Skeletal muscle satellite cell (primary cell): ENCODE results near the gene UPF3A.

Experiments
- H3K27me3 ChIP-seq: 2 replicates; pipeline ENCODE4 v1.7.0; 2013; ENCODE audit warnings: low read length; ENCODE audit not compliant: control insufficient read depth, insufficient read depth
- H3K36me3 ChIP-seq: 2 replicates; pipeline ENCODE4 v1.7.0; 2013; ENCODE audit warnings: mild to moderate bottlenecking, control low read depth, low read length; ENCODE audit not compliant: insufficient read depth
- H3K4me1 ChIP-seq: 2 replicates; pipeline ENCODE4 v1.7.0; 2013; ENCODE audit warnings: low read length; ENCODE audit not compliant: control insufficient read depth, insufficient read depth
- H3K4me2 ChIP-seq: 2 replicates; pipeline ENCODE4 v1.7.0; 2013; ENCODE audit warnings: mild to moderate bottlenecking, low read length
- H3K4me3 ChIP-seq: 2 replicates; pipeline ENCODE4 v1.7.0; 2013; ENCODE audit warnings: low read length
- H3K9ac ChIP-seq: 2 replicates; pipeline ENCODE4 v1.7.0; 2013; ENCODE audit warnings: mild to moderate bottlenecking, low read depth, low read length, moderate library complexity
- H3K9me3 ChIP-seq: replicated peaks from 2 replicates; pipeline ENCODE4 v1.7.0; 2013; ENCODE audit warnings: mild to moderate bottlenecking, control low read depth, low read length

Gene UPF3A

DNA sequence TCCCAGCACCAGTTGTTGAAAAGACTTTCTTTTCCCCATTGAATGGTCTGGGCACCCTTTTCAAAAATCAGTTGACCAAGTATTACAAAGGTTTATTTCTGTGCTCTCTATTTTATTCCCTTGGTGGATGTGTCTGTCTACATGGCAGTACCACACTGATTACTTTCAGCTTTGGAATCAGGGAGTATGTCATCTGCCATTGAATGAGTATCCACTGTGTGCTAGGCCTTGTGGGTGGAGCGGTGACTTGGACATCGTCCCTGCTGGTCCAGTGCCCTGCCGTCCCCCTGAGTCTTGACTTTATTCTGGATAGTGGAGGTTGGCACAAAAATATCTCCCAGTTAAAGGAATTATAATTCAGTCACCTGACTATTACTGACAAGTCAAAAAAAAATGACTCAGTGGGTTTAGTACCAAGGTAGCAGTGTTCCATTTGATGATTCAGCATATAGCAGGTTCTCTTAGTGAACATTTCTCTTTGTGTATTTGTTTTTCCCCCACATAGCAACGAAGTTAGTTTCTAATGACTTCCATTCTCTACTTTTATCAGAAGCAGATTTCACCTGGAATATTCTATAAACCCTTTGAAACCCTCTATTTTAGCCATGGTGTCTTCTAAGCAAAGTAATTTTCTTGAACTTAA is 3.9 kb downstream of the UPF3A start:
- peak overlapping the region; percentile 2 for H3K4me2 ChIP-seq
- no peak overlapping the region for H3K9ac ChIP-seq
- no peaks in the 10 kb centered on the region for H3K9me3 ChIP-seq
- H3K4me1 ChIP-seq = peaks cover 26% of the 10 kb centered on the region
- H3K4me3 ChIP-seq = peak overlapping the region; percentile 2
- peaks cover 58% of the 10 kb centered on the region for H3K36me3 ChIP-seq
- H3K27me3 ChIP-seq = no peaks in the 10 kb centered on the region

DNA sequence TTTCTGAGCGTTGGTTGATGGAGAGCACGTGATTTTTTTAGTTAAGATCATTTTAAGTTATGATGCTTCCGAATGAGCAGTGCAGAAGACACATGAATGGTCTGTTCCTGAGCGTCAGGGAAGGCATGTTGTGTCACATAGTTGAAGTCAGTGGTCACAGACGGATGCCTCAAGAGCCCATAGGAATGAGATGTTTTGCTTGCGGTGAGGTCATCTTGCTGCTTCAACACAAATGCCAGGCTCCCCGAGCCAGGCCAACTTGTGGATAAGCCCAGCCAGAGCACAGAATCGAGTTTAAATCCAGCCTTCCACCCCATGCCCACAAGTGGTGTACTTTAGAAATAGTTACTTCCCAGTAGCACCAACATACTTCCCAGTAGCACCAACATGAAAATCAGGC is 5.4 kb downstream of the UPF3A start:
- Histone ChIP-seq H3K4me3 (no peak overlapping the region), H3K9ac (no peak overlapping the region), H3K27me3 (no peaks in the 10 kb centered on the region), H3K36me3 (peaks cover 68% of the 10 kb centered on the region), H3K4me2 (no peak overlapping the region), H3K4me1 (peaks cover 18% of the 10 kb centered on the region), H3K9me3 (no peaks in the 10 kb centered on the region)

DNA sequence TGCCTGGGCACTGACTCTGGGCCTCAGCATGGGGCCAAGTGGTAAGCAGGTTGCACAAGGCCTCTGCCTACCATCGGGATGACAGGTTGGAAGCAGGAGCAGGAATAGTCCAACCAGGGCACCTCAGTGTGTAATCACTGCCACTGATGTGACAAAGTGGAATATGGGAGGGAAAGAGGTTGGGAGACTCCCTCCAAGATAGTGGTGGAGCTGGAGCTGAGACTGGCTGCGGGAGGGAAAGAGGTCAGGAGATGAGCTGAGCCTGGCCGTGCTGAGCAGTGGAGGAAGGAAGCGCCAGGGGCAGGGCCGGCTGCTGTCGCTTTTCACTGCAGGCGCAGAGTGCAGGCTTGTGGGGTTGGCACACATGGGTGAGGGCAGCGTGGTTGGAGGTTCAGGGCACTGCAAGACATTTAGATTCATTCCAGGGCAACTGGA is 6.8 kb downstream of the UPF3A start:
- no peak overlapping the region for H3K4me3 ChIP-seq
- H3K27me3 ChIP-seq = no peaks in the 10 kb centered on the region
- H3K36me3 ChIP-seq = peaks cover 77% of the 10 kb centered on the region

DNA sequence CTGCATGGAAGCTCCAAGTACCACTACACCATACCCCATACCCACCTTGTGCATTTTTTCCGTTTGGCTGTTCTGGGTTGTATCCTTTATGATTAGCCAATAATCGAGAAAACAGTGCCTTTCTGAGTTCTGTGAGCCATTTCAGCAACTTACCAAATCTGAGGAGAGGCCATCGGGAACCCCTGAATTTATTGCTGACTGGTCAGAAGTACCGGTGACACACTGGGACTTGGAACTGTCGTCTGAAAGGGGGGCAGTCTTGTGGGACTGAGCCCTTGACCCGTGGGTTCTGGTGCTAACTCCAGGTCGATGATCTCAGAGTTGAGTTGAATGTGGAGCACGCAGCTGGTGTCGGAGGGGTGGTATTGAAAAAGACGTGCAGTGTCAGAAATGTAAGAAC is 15.0 kb downstream of the UPF3A start:
- H3K4me3 ChIP-seq = no peak overlapping the region
- no peaks in the 10 kb centered on the region for H3K27me3 ChIP-seq
- no peaks in the 10 kb centered on the region for H3K9me3 ChIP-seq
- H3K4me1 ChIP-seq = peaks cover 9% of the 10 kb centered on the region
- no peak overlapping the region for H3K4me2 ChIP-seq
- no peak overlapping the region for H3K9ac ChIP-seq
- peaks cover 49% of the 10 kb centered on the region for H3K36me3 ChIP-seq

More for the DNA sequence above, 6.8 kb downstream of the UPF3A start:
- no peaks in the 10 kb centered on the region for H3K9me3 ChIP-seq
- no peak overlapping the region for H3K9ac ChIP-seq
- peaks cover 18% of the 10 kb centered on the region for H3K4me1 ChIP-seq
- no peak overlapping the region for H3K4me2 ChIP-seq

DNA sequence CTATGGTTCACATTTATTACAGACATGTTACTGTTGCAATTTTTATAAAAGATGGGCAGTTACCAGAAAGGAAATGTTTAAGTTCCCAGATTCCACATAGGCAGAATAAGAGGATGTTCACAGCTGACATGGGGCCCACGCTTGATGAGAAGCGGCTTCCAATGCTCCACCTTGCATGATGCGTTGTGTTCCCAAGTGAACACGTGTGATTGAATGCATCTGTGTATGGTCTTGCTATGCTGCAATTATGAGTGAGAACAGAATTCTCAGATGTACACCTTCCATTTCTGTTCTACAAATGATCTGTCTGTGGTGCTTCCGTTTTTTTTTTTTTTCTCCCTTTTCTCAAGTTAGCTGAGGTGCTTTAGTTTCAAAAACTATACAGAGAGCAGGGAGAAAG is 15.5 kb downstream of the UPF3A start:
- no peaks in the 10 kb centered on the region for H3K27me3 ChIP-seq
- peaks cover 9% of the 10 kb centered on the region for H3K4me1 ChIP-seq
- H3K4me2 ChIP-seq = no peak overlapping the region
- no peak overlapping the region for H3K9ac ChIP-seq
- H3K4me3 ChIP-seq = no peak overlapping the region
- H3K9me3 ChIP-seq = no peaks in the 10 kb centered on the region
- H3K36me3 ChIP-seq = peaks cover 47% of the 10 kb centered on the region

DNA sequence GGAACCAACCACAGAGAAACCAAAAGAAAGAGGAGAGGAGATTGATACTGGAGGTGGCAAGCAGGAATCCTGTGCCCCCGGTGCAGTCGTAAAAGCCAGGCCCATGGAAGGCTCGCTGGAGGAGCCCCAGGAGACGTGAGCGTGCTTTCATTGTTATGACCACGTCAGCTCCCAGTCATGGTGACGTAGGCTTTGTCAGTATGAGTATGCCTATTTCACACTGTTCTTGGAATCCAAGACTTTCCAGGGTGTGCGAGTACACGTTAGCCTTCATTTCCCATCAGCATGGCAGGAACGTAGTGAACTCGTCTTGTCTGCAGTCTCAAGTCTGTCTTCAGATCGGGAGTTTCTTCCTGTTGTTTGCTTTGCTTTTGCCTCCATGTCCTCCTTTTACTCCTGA is 17.5 kb downstream of the UPF3A start:
- Histone ChIP-seq H3K4me3 (no peak overlapping the region), H3K4me1 (peaks cover 9% of the 10 kb centered on the region), H3K9me3 (no peaks in the 10 kb centered on the region), H3K36me3 (peaks cover 52% of the 10 kb centered on the region), H3K4me2 (no peak overlapping the region), H3K27me3 (no peaks in the 10 kb centered on the region), H3K9ac (no peak overlapping the region)

DNA sequence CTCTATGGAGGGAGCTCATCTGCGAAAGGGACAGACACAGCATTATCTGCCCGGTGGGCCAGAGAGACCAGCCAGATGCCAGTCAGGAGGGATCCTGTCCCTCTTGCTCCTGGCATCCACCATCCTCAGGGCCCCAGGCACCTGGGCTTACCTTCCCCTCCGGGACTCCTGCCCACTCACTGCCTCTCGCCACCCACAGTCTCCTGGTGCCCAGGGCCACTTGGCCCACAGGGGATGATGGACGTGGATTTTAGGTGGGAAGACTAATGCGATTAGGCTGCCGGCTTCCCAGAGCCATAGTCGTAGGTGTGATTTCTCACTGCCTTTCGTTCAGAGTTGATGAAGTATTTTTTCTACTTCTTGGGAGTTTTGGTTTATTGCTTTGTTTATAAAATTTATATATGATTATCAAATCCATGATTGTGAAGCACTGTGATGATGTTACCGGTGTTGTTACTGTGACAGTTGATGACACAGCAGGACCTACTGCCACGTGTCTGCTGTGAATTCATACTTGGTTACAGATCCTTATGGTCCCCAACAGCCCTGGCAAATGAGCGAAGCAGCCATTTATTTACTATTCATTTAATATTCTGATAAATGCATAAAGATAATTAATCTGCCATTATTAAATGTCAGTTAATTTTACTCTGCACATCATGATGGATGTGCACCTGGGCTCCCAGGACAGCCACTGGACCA is 18.4 kb downstream of the UPF3A start:
- Histone ChIP-seq H3K9me3 (no peaks in the 10 kb centered on the region), H3K36me3 (peaks cover 57% of the 10 kb centered on the region), H3K4me1 (peaks cover 9% of the 10 kb centered on the region), H3K9ac (no peak overlapping the region), H3K4me3 (no peak overlapping the region), H3K4me2 (no peak overlapping the region), H3K27me3 (no peaks in the 10 kb centered on the region)

DNA sequence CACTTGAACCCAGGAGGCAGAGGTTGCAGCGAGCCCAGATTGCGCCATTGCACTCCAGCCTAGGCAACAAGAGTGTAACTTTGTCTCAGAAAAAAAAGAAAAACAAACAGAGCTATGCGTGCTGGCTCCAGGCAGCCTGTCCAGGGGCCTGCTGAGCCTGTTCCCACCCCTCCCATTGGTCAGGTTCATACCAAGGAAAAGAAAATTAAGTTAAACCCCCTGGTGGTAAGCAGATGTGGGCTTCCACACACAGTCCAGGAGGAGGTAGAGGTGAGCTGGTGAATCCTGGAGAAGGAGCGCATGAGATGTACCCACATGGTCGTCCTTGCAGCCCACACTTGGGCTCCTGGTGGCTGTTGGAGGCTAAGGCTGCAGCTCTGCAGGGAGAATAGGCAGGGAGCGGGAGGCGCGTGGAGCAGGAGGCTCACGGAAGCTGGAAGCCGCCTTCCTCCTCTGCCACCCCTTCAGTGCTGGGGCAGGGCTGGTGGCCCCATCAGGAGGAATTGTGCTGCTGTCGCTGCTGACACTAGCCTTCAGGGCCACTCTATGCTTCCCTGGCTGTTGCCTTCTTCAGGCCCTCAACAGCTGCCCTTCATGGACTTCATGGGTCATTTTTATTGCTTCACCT is 22.4 kb downstream of the UPF3A start:
- Histone ChIP-seq H3K36me3 (peaks cover 61% of the 10 kb centered on the region), H3K4me2 (no peak overlapping the region), H3K9me3 (no peaks in the 10 kb centered on the region), H3K27me3 (no peaks in the 10 kb centered on the region), H3K9ac (no peak overlapping the region), H3K4me3 (no peak overlapping the region), H3K4me1 (no peaks in the 10 kb centered on the region)

DNA sequence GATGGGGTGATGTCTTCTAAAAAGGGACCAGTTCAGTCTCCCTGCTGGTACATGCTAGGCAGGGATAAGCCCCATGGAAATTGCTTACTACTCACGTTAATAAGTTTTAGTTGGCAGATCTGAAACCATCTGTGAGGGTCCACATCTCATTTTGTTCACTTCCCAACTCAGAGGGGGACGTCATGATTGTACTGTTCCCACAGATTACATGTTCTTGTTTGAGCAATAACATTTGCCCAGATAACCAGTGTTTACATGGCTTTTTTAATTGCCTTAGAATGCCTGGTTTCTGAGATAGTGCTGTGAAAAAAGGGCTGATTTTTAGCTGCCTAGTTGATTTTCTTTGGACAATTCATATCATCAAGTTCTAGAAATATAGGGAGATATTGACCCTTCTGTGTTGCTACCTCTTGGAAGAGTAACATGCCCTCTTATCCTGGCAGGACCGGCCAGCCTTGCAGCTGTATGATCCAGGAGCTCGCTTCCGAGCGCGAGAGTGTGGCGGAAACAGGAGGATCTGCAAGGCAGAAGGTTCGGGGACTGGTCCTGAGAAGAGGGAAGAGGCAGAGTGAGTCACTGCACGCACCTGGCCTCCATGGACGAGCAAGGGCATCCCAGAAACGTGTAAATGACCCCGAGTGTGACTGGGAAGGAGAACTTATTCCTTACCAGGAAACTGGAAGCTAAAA is 23.1 kb downstream of the UPF3A start:
- Histone ChIP-seq H3K36me3 (peaks cover 55% of the 10 kb centered on the region), H3K9ac (no peak overlapping the region)

DNA sequence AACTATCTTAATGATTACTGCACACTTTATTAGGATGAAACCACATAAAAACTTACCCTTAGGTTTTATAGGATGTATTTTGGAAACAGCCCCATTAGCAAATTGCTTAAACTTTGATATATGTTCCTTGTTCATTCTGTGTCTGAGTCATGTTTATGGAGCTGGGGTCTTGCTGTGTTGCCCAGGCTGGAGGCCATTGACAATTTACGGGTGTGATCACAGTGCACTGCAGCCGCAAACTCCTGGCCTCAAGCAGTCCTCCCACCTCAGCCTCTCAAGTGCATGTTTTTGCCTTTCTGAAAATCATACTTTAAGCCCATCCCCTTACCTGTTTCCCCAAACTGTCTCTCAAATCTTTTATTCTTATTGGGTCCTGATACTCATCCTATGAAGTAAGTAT is 27.7 kb downstream of the UPF3A start:
- Histone ChIP-seq H3K36me3 (peaks cover 21% of the 10 kb centered on the region), H3K9ac (no peak overlapping the region), H3K4me1 (peaks cover 30% of the 10 kb centered on the region), H3K4me2 (no peak overlapping the region), H3K4me3 (no peak overlapping the region), H3K27me3 (no peaks in the 10 kb centered on the region), H3K9me3 (no peaks in the 10 kb centered on the region)

More for the DNA sequence above, 23.1 kb downstream of the UPF3A start:
- Histone ChIP-seq H3K4me2 (no peak overlapping the region), H3K9me3 (no peaks in the 10 kb centered on the region), H3K27me3 (no peaks in the 10 kb centered on the region), H3K4me3 (no peak overlapping the region), H3K4me1 (no peaks in the 10 kb centered on the region)

DNA sequence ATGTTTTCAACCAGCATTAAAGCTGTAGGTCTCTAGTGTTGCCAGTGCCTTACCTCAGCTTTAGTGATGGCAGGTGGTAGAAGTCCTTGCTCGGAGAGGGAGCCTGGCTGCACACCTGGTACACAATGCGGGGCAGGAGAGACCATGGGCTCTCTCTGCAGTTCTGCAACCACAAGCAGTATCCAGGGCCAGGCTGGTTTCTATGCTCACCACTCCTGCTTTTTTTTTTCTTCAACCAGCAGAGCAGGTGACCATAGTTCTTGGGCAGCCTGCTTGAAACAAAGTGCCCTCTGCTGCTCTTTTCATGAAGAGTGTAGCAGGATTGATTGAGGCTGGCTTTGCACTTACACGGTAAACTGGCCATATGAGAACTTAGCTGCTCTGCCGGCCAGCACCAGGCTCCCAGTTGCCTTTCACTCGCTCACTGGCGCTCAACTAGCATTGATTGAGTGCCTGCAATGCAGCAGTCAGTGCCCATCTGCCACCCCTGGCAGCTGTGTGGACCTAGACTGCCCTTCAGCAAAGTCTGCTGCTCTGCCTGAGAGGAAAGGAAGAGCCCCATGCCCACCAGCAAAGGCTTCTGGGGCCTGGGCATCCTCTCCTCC is 28.5 kb downstream of the UPF3A start:
- Histone ChIP-seq H3K27me3 (no peaks in the 10 kb centered on the region), H3K36me3 (peaks cover 15% of the 10 kb centered on the region), H3K4me1 (peaks cover 30% of the 10 kb centered on the region), H3K4me3 (no peak overlapping the region), H3K4me2 (no peak overlapping the region), H3K9me3 (no peaks in the 10 kb centered on the region), H3K9ac (no peak overlapping the region)
